OCI-LY1 (cell line): ENCODE data around the gene NRP2.

ENCODE experiments used
- EZH2 ChIP-seq: fragments of 200-600 bp; sonication (generic), shearing (Covaris generic); IDR thresholded peaks from 2 replicates; pipeline ENCODE4 v1.8.0; 2017; ENCODE audit warnings: borderline replicate concordance, mixed run types, mild to moderate bottlenecking, antibody characterized with exemption, low read length, moderate library complexity, mixed read lengths
- TF ChIP-seq, protein P1 (sequence below): fragments of 200-600 bp; sonication (generic), shearing (Covaris generic); IDR thresholded peaks from 2 replicates; pipeline ENCODE4 v1.5.1; 2017; ENCODE audit warnings: mild to moderate bottlenecking, antibody characterized with exemption, low read length, moderate library complexity, mixed read lengths

DNA sequence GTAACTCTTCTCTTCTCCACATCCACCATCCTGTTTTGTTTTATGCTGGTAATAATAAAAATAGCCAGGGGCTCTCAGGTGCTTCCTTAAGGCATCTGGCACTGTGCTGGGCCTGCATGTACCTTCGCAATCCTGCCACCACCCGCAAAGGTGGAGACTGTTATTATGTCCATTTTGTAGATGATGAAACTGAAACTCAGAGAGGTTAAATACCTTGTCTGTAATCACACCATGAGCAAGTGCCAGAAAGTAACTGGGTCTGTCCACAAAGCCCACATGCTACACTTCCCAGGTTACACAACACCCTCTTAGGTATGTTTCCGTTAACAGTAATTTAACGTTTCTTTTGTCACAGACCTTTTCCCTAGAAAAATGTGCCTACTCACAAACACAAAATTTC is 27.0 kb downstream of the NRP2 start:
- TF ChIP-seq, protein P1, sequence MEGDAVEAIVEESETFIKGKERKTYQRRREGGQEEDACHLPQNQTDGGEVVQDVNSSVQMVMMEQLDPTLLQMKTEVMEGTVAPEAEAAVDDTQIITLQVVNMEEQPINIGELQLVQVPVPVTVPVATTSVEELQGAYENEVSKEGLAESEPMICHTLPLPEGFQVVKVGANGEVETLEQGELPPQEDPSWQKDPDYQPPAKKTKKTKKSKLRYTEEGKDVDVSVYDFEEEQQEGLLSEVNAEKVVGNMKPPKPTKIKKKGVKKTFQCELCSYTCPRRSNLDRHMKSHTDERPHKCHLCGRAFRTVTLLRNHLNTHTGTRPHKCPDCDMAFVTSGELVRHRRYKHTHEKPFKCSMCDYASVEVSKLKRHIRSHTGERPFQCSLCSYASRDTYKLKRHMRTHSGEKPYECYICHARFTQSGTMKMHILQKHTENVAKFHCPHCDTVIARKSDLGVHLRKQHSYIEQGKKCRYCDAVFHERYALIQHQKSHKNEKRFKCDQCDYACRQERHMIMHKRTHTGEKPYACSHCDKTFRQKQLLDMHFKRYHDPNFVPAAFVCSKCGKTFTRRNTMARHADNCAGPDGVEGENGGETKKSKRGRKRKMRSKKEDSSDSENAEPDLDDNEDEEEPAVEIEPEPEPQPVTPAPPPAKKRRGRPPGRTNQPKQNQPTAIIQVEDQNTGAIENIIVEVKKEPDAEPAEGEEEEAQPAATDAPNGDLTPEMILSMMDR = no peak
- TF ChIP-seq EZH2 = no peak
